Tibial nerve (tissue), 4 donors: Measurements from ENCODE around the gene CAVIN2. TPM values are rescaled to one million over a fixed set of nuclear protein-coding genes. Genes with fewer than 3 reads are reported as not detected.

ENCODE experiments used
- DNase-seq, 2 donors: peaks; one replicate each; pipeline ENCODE4 v3.0.0-alpha.2; 2019; ENCODE audit warnings: low spot score in 2 of 2
- H3K27ac ChIP-seq, 4 donors: fragments of 200-600 bp; sonication (generic) in 3 of 4; one replicate each; pipeline ENCODE4 v1.5.1; 2017 to 2019; ENCODE audit warnings: mild to moderate bottlenecking in 1 of 4
- H3K27me3 ChIP-seq, 2 donors: fragments of 200-600 bp; sonication (generic) in 1 of 2; one replicate each; pipeline versions ENCODE4 v1.5.1 to v1.6.0; 2017 to 2019
- H3K36me3 ChIP-seq, 3 donors: fragments of 200-600 bp; sonication (generic); one replicate each; pipeline ENCODE4 v1.5.1; 2018 to 2019
- H3K4me1 ChIP-seq, 4 donors: fragments of 200-600 bp; sonication (generic) in 3 of 4; one replicate each; pipeline ENCODE4 v1.5.1; 2017 to 2019
- H3K4me3 ChIP-seq, 4 donors: fragments of 200-600 bp; sonication (generic) in 3 of 4; one replicate each; pipeline ENCODE4 v1.5.1; 2017 to 2019; ENCODE audit warnings: mild to moderate bottlenecking in 1 of 4, moderate library complexity in 1 of 4
- H3K9me3 ChIP-seq, 4 donors: fragments of 200-600 bp; sonication (generic) in 3 of 4; one replicate each; pipeline ENCODE4 v1.5.1; 2017 to 2019
- EP300 ChIP-seq, 2 donors: sonication (generic); formaldehyde crosslinking; IDR thresholded peaks; one replicate each; pipeline ENCODE4 v1.6.1; 2017; ENCODE audit warnings: antibody characterized with exemption in 2 of 2, mild to moderate bottlenecking in 1 of 2
- POLR2A ChIP-seq, 2 donors: fragments of 450-650 bp; IDR thresholded peaks; one replicate each; pipeline ENCODE4 v1.6.1; 2017; ENCODE audit warnings: antibody characterized with exemption in 2 of 2, mild to moderate bottlenecking in 2 of 2, moderate library complexity in 2 of 2
- WGBS, 2 donors: methylation state at CpG; one replicate each; pipeline ENCODE4 v1.1.5; 2018; 5-methylcytosine and 5-hydroxymethylcytosine counted together
- total RNA-seq, 4 donors: library from RNA; depleted of rRNA; stranded (reverse); fragments of >200 nt; gene quantifications; one replicate each; pipeline ENCODE4 v1.1.0, GENCODE V29; 2016
- TF ChIP-seq, protein P1 (sequence below), 5 experiments: fragments of 200-600 bp in 3 of 5; fragments of 450-650 bp in 2 of 5; sonication (generic) in 3 of 5; IDR thresholded peaks; one replicate each; pipeline ENCODE4 v1.5.1; 2016 to 2019; ENCODE audit warnings: antibody characterized with exemption in 5 of 5, mild to moderate bottlenecking in 3 of 5, moderate library complexity in 2 of 5

Gene CAVIN2
- total RNA-seq, 4 donors from 2014 or later = 47.9 to 54.0 (median 50.9) TPM

DNA sequence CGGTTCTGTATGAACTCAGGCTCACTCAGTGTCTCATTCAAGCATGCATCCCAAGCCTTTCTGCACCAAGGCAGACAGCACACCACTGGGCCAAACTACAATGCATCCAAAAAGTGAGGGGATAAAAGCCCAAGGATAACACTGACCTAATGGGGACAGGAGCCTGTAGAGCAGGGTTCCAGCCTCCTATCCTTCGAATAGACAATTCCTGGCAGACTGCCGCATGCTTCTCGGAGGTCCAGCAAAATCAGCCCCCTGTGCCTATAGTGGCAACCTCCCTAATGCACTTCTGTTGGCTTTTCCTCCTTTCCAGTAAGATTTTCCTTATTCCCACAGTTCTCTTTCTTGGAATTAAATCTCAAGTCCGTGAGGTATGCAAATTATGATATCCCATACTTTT is 44.8 kb upstream of the CAVIN2 start:
- DNase-seq = no peak
- Histone ChIP-seq H3K9me3 (no peaks in the 10 kb centered on the region), H3K27ac (no peak overlapping the region), H3K27me3 (no peaks in the 10 kb centered on the region), H3K36me3 (no peaks in the 10 kb centered on the region), H3K4me1 (no peaks in the 10 kb centered on the region), H3K4me3 (no peak overlapping the region)
- WGBS, 2 donors = 77 to 80% methylated on average over 5 of the region's 5 CpGs
- TF ChIP-seq POLR2A (IDR thresholded peaks at IDR 0.05) (no peak), EP300 (IDR thresholded peaks at IDR 0.05) (no peak)
- TF ChIP-seq, protein P1, sequence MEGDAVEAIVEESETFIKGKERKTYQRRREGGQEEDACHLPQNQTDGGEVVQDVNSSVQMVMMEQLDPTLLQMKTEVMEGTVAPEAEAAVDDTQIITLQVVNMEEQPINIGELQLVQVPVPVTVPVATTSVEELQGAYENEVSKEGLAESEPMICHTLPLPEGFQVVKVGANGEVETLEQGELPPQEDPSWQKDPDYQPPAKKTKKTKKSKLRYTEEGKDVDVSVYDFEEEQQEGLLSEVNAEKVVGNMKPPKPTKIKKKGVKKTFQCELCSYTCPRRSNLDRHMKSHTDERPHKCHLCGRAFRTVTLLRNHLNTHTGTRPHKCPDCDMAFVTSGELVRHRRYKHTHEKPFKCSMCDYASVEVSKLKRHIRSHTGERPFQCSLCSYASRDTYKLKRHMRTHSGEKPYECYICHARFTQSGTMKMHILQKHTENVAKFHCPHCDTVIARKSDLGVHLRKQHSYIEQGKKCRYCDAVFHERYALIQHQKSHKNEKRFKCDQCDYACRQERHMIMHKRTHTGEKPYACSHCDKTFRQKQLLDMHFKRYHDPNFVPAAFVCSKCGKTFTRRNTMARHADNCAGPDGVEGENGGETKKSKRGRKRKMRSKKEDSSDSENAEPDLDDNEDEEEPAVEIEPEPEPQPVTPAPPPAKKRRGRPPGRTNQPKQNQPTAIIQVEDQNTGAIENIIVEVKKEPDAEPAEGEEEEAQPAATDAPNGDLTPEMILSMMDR (IDR thresholded peaks at IDR 0.05) = no peak

DNA sequence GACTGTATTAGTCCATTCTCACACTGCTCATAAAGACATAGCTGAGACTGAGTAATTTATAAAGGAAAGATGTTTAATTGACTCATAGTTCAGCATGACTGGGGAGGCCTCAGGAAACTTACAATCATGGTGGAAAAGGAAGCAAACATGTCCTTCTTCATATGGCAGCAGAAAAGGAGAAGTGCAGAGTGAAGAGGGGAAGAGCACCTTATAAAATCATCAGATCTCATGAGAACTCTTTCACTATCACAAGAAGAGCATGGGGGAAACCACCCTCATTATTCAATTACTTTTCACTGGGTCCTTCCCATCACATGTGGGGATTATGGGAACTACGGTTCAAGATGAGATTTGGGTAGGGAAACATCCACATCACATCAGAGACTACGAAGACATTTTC is 43.0 kb upstream of the CAVIN2 start:
- H3K9me3 ChIP-seq = no peaks in the 10 kb centered on the region
- H3K36me3 ChIP-seq = no peaks in the 10 kb centered on the region
- no peaks in the 10 kb centered on the region for H3K27me3 ChIP-seq
- no peak for DNase-seq
- TF ChIP-seq EP300 (IDR thresholded peaks at IDR 0.05) (no peak), POLR2A (IDR thresholded peaks at IDR 0.05) (no peak)
- TF ChIP-seq, protein P1 (IDR thresholded peaks at IDR 0.05) = no peak
- 95 to 97% methylated on average over 2 of the region's 2 CpGs for WGBS, 2 donors
- H3K4me3 ChIP-seq = no peak overlapping the region
- no peaks in the 10 kb centered on the region for H3K4me1 ChIP-seq
- H3K27ac ChIP-seq = no peak overlapping the region

GRCh38 chr2:191888400-191889166 is 41.7 kb upstream of the CAVIN2 start:
- Histone ChIP-seq H3K4me3 (no peak overlapping the region), H3K27ac (no peak overlapping the region), H3K9me3 (no peaks in the 10 kb centered on the region), H3K27me3 (no peaks in the 10 kb centered on the region), H3K36me3 (no peaks in the 10 kb centered on the region), H3K4me1 (no peaks in the 10 kb centered on the region)
- DNase-seq = no peak
- TF ChIP-seq EP300 (IDR thresholded peaks at IDR 0.05) (no peak), POLR2A (IDR thresholded peaks at IDR 0.05) (no peak)
- TF ChIP-seq, protein P1 (IDR thresholded peaks at IDR 0.05) = no peak
- WGBS, 2 donors = 65 to 71% methylated on average over 3 of the region's 3 CpGs

GRCh38 chr2:191885650-191886049 is 38.8 kb upstream of the CAVIN2 start:
- TF ChIP-seq POLR2A (IDR thresholded peaks at IDR 0.05) (no peak), EP300 (IDR thresholded peaks at IDR 0.05) (no peak)
- TF ChIP-seq, protein P1 (IDR thresholded peaks at IDR 0.05) = no peak
- no peak for DNase-seq
- Histone ChIP-seq H3K9me3 (peaks cover 0 to 2% (median 0%) of the 10 kb centered on the region in 4 donors), H3K27me3 (no peaks in the 10 kb centered on the region), H3K36me3 (no peaks in the 10 kb centered on the region), H3K4me3 (no peak overlapping the region), H3K4me1 (no peaks in the 10 kb centered on the region), H3K27ac (no peak overlapping the region)
- 86 to 94% methylated on average over 6 of the region's 6 CpGs for WGBS, 2 donors

GRCh38 chr2:191885098-191885497 is 38.2 kb upstream of the CAVIN2 start:
- no peak overlapping the region for H3K27ac ChIP-seq
- H3K36me3 ChIP-seq = no peaks in the 10 kb centered on the region
- 42 to 56% methylated on average over 1 of the region's 1 CpG for WGBS, 2 donors
- TF ChIP-seq, protein P1 (IDR thresholded peaks at IDR 0.05) = no peak
- TF ChIP-seq POLR2A (IDR thresholded peaks at IDR 0.05) = no peak
- no peak for TF ChIP-seq EP300 (IDR thresholded peaks at IDR 0.05)
- H3K4me1 ChIP-seq = no peaks in the 10 kb centered on the region
- no peak for DNase-seq
- peaks cover 0 to 2% (median 0%) of the 10 kb centered on the region in 4 donors for H3K9me3 ChIP-seq
- H3K4me3 ChIP-seq = no peak overlapping the region
- H3K27me3 ChIP-seq = no peaks in the 10 kb centered on the region
